RKO (cell line): ENCODE results near the gene CEACAM21.
"Not testable (repeated sequence)": the region's sequence is repeated elsewhere in the genome, so short reads cannot be mapped to it uniquely, and the experiment has no call there.

Experiments used
- DNase-seq: peaks from one replicate; pipeline ENCODE4 v3.0.0-alpha.2; 2016; ENCODE audit warnings: low spot score

Gene CEACAM21

GRCh38 chr19:41549884-41550283 lies 26.1 kb upstream of the CEACAM21 start:
- no peak for DNase-seq

- DNase-seq: no peak
Measured at GRCh38 chr19:41551212-41551610, 24.8 kb upstream of the CEACAM21 start.

GRCh38 chr19:41551711-41552110 lies 24.3 kb upstream of the CEACAM21 start:
- no peak for DNase-seq

- DNase-seq: no peak
Measured at GRCh38 chr19:41552558-41552957, 23.4 kb upstream of the CEACAM21 start.

GRCh38 chr19:41553804-41554203 lies 22.2 kb upstream of the CEACAM21 start:
- DNase-seq: no peak

GRCh38 chr19:41554907-41555306 lies 21.1 kb upstream of the CEACAM21 start:
- no peak for DNase-seq

GRCh38 chr19:41555748-41556147 lies 20.2 kb upstream of the CEACAM21 start:
- no peak for DNase-seq

- no peak for DNase-seq
Measured at GRCh38 chr19:41563854-41564514, 12.0 kb upstream of the CEACAM21 start.

- DNase-seq: no peak
Measured at GRCh38 chr19:41564515-41565378, 11.2 kb upstream of the CEACAM21 start.

GRCh38 chr19:41565379-41565720 lies 10.6 kb upstream of the CEACAM21 start:
- DNase-seq: no peak

GRCh38 chr19:41566001-41566400 lies 10.0 kb upstream of the CEACAM21 start:
- no peak for DNase-seq

GRCh38 chr19:41569481-41570150 lies 6.3 kb upstream of the CEACAM21 start:
- DNase-seq: no peak

- no peak for DNase-seq
Measured at GRCh38 chr19:41570179-41570578, 5.8 kb upstream of the CEACAM21 start.

GRCh38 chr19:41570639-41571112 lies 5.3 kb upstream of the CEACAM21 start:
- peak; percentile 72 for DNase-seq

- DNase-seq: no peak
Measured at GRCh38 chr19:41577144-41577830, 1.3 kb downstream of the CEACAM21 start.

GRCh38 chr19:41577833-41578232 lies 1.9 kb downstream of the CEACAM21 start:
- DNase-seq: no peak

- DNase-seq: no peak
Measured at GRCh38 chr19:41578886-41579285, 2.9 kb downstream of the CEACAM21 start.

GRCh38 chr19:41581068-41581467 lies 5.1 kb downstream of the CEACAM21 start:
- not testable (repeated sequence) for DNase-seq

GRCh38 chr19:41582577-41583182 lies 6.7 kb downstream of the CEACAM21 start:
- DNase-seq: not testable (repeated sequence)

- no peak for DNase-seq
Measured at GRCh38 chr19:41584260-41584810, 8.4 kb downstream of the CEACAM21 start.

- no peak for DNase-seq
Measured at GRCh38 chr19:41584931-41585330, 9.0 kb downstream of the CEACAM21 start.
